NCI-H345 treated with DMSO at 0.1 percent for 48 hours (cell line): Measurements from ENCODE around the gene CPTP.
A peak's percentile ranks its signal among the peaks of the same experiment; 100 is the strongest.

ENCODE experiments used
- DNase-seq: peaks from one replicate; lab custom pipeline; 2025; ENCODE audit not compliant: unreplicated experiment; lab: John Stamatoyannopoulos, UW

The CPTP gene

DNA sequence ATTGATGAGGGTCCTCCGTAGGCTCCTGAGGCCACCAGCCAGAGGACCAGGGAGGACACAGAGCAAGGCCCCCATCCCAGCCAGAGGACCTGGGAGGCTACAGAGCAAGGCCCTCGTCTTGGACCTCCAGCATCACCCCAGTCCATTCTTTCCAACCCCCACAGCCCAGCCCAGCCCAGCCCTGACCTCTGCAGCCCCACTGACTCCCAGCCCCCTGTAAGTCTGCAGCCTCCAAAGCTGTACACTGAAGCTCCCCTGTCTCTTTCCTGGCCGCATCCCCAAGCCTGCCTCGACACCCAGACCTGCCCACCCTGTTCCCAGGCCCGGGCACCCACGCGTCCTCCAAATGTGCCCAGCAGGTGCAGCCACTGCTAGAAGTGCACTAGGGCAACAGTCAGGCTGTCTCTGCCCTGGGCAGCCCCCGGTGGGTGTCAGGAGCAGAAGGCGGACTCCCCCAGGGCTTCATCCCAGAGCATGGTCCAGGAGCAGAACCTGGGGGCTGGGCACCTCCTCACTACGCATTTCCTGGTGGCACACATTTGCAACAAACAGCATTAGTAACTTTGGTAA, 22.5 kb downstream of the CPTP start:
- no peak for DNase-seq

DNA sequence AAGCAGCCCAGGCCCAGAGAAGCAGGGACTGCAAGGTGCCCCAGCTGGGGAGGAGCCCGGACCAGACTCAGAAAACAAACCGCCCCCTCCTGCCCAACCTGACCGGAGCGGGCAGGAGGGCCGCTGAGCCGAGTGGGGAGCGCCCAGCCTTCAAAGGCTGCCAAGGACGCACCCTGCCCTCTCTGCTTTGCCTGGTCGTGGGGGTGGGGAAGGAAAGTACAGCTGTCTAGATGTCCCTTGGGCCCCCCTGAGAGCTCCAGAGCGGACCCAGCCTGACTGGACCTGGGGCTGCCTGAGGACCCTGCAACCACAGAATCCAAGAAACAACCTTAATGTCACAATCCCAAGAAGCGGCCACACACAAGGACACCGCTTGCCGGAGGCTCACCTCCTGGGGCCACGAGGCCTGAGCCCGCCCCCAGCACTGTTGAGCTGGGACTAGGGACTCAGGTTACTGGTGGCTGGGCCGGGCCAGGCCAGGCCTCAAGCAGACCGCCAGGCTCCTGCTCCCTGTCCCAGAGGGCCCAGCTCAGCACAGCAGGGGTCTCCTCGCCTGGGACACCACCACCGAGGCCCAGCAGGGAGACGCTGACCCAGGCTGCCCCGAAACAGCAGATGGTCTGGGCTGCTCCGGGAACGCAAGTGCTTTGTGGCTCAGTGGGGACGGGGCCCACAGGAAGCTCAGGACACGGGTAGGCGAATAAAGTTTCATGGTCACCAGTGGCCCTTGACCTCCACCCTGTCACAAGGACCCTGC, 23.2 kb downstream of the CPTP start:
- DNase-seq, result no peak

DNA sequence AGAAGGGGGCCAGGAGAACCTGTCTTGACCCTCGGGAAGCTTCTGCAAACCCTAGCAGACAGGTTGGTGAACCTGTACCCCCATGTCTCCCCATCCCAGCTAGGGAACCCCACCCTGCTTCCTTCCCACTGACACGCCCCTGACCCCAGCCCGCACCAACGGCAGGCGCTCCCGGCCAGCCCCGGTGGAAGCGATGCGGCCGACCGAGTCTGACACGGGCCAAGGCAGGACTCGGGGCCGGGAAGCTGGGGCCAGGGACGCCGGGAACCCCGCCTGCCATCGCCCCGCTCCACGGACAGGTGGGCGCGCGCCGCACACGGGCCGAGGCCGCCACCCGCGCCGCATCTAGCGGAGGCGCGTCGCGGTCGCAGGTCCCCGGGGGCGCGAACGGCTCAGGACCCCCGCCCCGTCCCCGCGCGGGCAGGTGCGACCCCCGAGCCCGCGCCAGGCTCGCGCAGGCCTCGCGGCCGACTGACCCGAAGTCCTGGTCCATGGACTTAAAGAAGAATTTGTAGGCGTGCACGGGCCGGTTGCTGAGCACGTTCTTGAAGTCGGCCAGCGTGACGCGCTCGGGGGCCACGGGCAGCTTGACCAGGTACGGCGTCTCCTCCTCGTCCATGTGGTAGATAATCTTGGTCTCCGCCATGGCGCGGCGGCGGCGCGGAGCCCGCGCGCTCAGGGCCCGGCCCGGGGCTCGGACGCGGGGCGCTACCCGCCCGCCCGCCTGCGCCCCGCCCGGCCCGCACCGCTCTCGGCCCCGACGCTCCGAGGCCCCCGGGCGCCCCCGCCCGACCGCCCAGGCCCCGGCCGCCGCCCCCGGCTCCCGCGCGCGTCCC, 24.0 kb downstream of the CPTP start:
- DNase-seq, result no peak

DNA sequence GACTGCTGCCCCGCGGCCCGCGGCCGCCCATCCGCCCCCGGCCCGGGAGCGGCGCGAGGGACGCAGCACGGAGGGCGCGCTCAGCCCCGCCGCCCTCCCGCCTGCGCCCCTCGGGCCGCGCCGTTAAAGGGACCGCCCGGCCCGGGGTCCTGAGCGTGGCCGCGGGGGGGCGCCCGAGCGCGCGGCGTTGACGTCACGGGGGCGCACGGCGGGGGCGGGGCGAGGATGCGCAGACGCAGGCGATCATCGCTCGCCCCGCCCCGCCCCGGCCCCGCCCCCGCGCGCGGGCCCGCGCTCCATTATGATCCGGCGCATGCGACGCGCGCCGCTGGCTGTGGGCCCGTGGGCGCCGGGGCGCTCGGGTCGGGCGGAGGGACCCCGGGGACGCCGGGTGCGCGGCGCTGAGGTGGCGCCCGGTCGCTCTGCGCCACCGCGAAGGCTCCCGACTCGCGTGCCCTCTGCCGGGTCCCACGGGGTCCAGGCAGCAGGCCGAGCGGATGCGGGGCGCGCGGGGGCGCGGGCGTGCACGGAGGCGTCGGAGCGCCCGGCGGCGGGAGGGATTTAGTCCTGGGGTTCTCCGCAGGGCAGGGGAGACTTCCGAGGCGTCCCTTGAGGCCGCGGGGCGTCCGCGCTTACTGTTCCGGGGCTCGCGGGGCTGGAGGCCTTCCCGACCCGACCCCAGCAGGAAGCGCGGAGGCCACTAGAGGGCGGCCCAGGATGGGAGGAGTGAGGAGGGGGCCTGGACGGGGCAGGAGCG, 24.8 kb downstream of the CPTP start, which contains the start of gene DVL1:
DVL1 (minus strand) TSS at position 163 of the 757 bp plus-strand sequence. CDS start 353 bp downstream, outside the sequence.
- peak; percentile 33 for DNase-seq

DNA sequence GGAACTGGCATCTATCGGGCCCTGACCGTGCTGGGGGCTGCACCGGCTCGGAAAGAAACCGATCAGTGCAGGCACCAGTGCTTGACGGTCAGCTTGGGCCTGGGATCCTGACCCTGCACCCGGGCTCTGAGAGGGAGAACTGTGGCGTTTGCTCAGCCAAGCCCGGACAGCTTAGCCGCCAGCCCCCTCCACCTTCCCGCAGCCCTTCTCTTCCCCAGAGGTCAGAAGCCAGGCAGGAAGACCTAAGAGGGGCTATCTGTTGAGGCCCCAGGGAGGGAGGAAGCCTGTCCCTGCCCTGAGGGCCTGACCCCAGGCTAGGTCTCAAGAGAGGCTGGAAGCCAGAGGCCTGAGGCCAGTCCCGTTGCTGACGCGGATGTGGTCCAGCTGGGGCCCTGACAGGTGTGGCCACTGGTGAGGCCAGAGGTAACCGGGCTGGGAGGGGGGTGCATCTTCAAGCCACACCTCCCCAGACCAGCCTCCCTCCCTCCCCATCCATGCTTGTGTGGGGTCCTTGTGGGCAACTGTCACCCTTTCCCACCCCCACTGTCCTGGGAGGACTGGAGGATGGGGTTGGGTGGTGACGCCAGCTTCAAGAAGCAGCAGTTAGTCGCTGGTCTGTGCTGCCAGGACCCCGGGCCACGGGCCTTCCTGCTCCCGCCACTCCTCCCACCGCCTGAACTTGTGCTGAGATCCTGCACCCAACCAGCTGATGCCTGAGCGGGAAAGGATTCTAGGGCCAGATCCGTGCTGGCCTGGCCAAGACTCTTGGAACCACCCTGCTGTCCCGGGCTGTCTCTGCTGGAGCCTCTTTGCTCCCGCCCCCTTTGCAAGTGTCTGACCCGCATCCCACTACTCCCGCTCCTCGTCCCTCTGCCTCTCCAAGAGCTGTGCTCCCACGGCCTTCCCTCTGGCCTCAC, 27.2 kb downstream of the CPTP start:
- DNase-seq, result no peak

DNA sequence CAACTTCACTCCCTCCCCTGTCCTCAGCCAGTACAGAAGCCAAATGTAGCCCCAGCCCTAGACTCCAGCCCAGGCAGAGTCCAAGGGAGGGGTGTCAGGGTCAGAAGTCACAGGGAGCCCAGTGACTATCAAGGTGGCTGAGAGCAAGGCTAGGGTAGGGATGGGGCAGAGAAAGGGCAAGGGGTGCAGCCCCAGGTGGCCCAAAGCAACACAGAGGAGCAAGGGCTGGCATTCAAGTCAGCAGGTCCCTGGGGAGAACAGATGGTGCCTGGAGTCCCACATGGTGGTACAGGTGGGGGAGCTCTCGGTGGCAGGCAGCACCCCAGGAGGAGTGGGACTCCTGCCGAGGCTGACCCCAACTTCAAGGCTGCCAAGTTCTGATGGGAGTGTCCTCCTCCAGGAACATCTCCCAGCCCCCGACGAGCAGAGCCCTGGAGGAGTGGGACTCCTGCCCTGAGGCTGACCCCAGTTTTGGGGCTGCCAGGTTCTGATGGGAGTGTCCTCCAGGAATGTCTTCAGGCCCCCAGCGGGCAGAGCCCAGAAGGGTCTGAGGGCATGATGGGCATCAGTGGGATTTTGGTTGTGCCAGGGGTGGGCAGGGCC, 28.3 kb downstream of the CPTP start:
- no peak for DNase-seq

DNA sequence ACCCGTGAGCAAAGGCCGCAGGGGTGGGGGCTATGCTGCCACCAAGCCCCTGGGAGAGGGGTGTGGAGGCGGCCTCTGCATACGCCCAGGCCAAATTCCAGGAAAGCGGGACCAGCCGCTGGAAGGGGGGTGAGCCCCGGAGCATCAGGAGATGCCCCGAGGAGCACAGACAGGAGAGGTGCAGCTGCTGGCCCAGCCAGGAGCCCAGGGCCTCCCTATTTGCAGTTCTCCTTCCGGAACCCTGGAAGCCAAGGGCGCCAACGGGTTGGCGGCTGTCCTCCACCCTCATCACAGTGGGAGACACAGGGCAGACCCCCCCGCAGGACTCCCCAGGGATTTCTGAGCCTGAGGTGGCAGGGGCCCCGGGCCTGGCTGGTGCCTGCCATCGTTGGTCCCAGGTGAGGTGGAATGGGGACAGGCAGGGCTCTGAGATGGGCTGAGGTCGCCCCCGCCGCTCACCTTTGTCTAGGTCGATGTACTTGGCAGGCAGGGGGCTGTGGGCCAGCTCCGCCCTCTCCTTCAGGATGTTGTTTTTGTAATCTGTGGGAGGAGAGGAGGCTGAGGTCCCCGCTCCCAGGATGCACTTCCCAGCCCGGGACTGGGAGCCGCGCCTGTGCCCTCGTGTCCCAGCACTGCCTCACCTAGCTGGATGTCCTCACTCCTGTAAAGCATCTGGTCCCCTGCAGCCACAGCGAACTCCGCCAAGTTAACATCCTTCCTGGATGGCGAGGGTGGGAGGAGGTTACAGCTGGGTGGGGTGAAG, 29.0 kb downstream of the CPTP start:
- peak; percentile 30 for DNase-seq

DNA sequence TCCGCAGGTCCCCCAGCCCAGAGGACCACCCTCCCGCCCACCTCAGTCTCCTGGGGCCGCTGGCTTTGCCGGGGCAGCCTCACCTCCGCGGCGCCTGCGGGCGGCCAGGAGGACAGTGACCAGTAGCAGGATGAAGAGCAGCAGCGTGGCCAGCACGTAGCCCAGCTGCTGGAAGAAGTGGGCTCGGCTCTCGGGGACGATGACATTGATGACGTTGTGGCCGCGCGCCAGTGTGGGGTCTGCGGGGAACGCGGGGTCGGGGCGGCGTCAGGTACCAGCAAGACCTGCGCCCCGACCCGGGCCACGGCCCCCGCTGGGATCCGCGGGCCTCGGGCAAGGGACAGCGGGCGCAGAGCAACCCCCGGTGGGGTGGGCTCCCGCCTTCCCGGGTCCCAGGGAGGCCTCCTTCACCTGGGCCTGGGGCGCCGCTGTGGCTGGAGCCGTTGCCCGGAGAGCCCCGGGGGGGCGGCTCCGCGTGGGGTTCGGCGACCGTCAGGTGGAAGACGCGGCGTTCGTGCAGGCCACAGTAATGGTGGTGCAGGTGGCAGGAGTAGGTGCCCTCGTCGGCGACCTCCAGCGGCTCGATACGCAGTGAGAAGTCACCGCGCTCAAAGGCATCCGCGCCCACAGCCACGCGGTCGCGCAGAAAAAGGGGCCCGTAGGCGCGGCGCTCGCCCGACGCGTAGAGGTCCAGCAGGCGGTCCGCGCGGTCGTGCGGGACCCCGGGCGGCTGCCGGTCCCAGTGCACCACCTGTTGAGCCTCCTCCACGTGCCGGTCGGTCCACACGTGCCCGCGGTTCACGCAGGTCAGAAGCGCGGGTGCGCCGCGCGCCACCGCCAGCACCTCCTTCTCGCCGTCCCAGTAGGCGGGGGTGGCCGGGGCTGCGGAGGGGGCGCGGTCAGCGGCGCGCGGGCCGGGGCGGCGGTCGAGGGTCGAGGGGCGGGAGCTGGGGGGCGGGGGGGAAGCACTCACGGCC, 30.0 kb downstream of the CPTP start:
- no peak for DNase-seq

DNA sequence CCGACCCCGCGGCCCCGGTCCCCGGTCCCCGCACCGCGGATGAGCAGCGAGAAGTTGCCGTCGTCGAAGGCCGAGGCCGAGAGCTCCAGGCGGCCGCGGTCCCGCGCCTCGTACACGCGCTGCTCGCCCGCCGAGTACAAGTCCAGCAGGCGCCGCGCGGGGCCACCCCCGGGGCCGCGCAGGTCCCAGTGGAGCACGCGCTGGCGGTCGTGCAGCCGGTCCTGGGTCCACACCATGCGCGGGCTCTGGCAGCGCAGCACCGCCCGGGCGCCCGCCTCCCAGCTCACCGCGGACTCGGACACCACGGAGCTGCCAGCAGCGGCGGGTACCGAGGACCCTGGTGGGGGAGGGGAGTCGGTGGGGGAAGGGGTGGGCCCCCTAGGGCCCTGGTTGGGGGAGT, 30.8 kb downstream of the CPTP start:
- DNase-seq, result no peak

DNA sequence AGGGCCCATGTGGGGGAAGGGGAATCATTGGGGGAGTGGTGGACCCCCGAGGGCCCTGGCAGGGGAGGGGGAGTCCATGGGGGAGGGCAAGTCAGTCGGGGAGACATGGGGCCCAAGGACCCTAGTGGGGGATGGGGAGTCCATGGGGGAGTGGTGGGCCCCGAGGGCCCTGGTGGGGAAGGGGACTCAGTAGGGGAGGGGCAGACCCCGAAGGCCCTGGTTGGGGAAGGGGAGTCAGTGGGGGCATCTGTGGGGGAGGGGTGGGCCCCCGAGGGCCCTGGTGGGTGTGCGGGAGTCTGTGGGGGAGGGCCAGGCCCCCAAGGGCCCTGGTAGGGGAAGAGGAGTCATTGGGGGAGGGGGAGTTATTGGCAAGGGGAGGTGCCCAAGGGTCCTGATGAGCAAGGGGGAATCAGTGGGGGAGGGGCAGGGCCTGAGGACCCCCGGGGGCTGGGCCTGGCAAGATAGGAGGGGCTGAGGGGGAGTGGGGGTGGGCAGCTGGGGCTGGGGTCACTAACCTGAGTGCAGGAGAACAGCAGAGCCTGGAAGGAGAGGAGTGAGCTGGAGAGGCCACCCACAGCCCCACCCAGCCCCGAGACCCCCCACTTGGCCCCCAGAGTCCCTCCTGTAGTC, 31.7 kb downstream of the CPTP start:
- no peak for DNase-seq

DNA sequence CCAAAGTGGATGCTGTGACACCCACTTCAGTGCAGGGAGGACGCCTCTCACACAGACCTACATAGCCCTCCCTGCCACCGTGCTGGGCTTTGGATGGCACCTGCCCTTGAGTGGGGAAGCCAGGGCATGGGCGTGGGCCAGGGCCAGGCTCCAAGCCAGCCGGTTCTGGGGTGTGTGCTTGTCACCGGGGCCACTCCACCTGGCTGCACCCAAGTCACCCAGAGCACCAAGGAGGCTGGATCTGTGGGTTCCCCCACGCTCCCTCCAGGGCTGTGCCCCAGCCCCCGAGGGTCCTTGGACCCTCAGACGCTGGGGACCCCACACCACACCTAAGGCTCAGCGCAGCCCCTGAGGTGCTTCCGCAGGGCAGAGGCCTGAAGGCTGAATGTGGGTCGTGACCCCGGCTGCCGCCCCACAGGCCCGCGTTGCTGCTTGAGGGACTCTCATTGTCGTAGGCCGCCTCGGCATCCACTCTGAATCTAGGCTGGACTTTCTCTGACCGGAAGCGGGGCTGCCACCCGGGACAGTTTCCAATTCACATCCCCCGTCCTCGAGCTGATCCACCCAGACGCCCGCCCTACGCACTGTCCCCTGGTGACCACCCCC, 32.3 kb downstream of the CPTP start:
- DNase-seq, result no peak

DNA sequence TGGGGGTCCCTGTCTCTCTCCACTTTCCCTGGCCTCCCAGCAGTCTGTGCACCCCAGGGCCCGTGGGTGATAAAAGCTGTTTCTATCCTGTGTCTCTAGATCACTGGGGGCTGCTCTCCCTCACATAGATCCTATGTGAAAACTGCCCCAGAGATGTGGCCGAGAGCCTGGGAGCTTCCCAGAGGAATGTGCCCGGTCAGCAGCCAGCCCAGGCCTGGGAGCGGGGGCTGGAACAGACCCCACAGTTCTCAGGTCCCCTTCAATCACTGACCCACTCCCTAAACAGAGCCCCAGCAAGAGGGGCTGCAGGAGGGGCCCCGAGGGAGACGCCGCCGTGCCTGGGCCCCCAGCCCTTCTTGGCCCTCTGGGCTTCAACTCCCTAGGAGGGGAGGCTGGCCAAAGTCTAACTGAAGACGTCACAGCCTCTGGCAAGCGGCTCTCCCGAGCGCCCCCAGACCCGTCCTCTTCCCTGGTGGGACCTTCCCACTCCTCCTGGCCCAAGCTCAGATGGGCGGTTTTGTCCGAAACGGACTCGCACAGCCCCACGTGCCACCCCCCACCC, 33.4 kb downstream of the CPTP start:
- no peak for DNase-seq

DNA sequence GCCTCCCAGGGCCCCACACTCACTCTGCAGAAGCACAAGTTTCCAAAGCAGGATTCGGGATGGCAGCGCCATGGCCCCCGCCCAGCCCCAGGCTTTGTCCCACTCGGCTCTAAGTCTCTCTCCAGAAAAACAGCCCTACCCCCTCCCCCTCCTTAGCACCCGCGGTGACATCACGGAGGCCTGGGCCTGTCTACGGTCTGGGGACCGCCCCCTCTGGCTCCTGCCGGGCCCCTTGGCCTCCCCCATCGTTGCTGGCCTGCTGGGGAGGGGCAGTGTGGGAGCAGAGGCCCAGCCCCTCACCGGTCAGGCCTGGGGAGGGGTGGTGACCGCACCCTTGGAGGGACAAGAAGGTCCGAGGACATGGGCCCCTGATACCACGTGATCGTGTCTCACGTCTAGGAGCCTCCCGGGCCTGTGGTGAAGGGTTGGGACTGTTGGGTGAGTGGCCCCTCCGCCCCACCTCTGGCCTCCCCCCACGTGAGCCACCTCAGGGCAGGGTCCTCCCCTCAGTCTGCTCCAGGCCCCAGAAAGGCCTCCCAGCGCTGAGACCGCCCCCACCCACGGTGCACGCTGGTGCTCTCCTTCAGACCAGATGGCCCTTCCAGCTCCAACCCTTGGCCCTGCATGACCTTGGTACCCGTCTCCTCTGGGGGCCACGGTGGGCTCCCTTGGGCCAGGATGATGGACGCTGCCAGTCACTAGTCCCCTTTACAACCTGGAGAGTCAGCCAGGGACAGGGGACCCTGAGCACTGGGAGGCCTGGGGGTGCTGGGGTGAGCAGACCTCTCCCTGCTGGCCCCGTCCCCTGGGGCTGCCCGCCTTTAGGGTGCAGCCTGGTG, 34.0 kb downstream of the CPTP start, which contains the start of gene MXRA8:
MXRA8 (minus strand) TSS at position 123 of the 839 bp plus-strand sequence; CDS start at position 72, 51 bp downstream.
- DNase-seq, result no peak

DNA sequence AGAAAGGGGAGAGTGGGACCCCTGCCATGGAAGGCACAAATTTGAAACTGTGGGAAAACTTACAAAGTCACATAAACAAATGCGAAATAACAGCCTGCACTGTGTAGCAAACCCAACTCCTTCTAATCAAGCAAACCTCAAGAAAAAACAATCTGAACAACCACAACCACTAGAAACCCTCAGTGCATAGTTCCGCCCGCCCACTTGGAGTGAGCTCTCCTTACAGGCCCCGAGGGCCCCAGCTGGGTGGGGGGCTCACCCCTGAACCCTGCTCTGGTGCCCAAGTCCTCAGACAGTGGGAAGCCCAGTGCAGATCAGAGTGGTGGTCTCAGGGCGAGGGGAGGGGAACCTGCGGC, 34.7 kb downstream of the CPTP start:
- no peak for DNase-seq

DNA sequence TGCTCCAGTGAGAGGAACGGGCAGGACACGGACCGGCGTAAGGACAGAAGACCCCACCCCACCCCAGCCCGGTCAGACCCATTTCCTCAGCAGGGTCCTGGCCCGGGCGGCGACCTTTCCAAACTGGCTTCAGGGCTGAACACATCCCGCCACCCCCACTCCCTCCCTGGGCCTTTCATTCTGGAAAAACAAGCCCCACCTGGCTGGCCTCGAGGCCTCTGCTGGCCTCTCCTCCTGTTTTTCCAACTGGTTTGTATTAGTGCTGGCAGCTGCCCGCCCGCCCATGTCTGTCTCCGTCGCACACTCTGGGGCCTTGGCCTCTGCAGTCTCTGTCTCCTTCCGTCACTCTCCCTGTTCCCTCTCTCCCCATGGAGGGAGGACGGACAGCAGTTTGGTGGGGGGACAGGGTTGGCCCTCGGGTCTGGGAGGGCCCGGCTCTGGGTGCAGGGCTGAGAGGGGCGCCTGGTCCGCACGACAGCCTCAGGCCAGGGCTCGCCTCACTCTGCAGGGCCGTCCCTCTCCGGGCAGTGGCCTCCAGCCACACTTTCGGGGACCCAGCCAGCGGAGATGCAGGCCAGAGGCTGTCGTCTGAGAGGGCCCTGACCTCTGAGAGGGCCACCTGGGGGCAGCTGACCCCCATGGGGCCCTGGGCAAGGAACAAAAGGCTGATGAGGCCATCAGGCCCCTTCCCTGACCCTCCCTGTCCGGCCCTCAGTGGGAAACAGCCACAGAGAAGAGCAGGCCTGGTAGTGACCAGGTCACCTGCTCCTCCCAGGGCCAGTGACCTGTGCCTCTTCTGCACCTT, 35.3 kb downstream of the CPTP start:
- no peak for DNase-seq
